Fibroblast of skin of back (primary cell): ENCODE measurements around the gene DND1.
"Not testable (repeated sequence)": the region's sequence is repeated elsewhere in the genome, so short reads cannot be mapped to it uniquely, and the experiment has no call there.

Experiments
- DNase-seq: peaks from one replicate; pipeline ENCODE4 v3.0.0-alpha.2; 2013

Gene DND1

GRCh38 chr5:140672455-140673186, 755 bp downstream of the DND1 start:
- DNase-seq, result peak; percentile 6

- no peak for DNase-seq
Observed at GRCh38 chr5:140671472-140672125, 1.8 kb downstream of the DND1 start.

GRCh38 chr5:140671035-140671434, 2.3 kb downstream of the DND1 start:
- not testable (repeated sequence) for DNase-seq

- DNase-seq, result peak; percentile 94
Observed at GRCh38 chr5:140664359-140665119, 8.8 kb downstream of the DND1 start, which contains the start of gene WDR55. Gene WDR55 (plus strand): TSS chr5:140664904. CDS start chr5:140664913, 9 bp downstream.

- no peak for DNase-seq
Observed at GRCh38 chr5:140664030-140664358, 9.4 kb downstream of the DND1 start.

GRCh38 chr5:140660371-140660770, 13.0 kb downstream of the DND1 start:
- not testable (repeated sequence) for DNase-seq

- no peak for DNase-seq
Observed at GRCh38 chr5:140658870-140659269, 14.5 kb downstream of the DND1 start.

GRCh38 chr5:140647042-140647419, 26.3 kb downstream of the DND1 start:
- DNase-seq, result no peak

- no peak for DNase-seq
Observed at GRCh38 chr5:140642718-140643117, 30.7 kb downstream of the DND1 start.

GRCh38 chr5:140641716-140642115, 31.7 kb downstream of the DND1 start:
- DNase-seq, result no peak

GRCh38 chr5:140639148-140639981, 34.0 kb downstream of the DND1 start, which contains the start of gene TMCO6:
Gene TMCO6 (plus strand): TSS chr5:140639451. CDS start chr5:140639528, 77 bp downstream.
- peak; percentile 94 for DNase-seq

- not testable (repeated sequence) for DNase-seq
Observed at GRCh38 chr5:140638898-140639147, 34.6 kb downstream of the DND1 start.

GRCh38 chr5:140637371-140638100, 35.8 kb downstream of the DND1 start:
- DNase-seq, result no peak

GRCh38 chr5:140635291-140636257, 37.8 kb downstream of the DND1 start:
- DNase-seq, result no peak

GRCh38 chr5:140634103-140634502, 39.3 kb downstream of the DND1 start:
- DNase-seq, result no peak

- DNase-seq, result no peak
Observed at GRCh38 chr5:140633501-140633900, 39.9 kb downstream of the DND1 start.

- peak; percentile 63 for DNase-seq
Observed at GRCh38 chr5:140633021-140633471, 40.3 kb downstream of the DND1 start, which contains the start of gene CD14. Gene CD14 (minus strand): TSS chr5:140633175. CDS start chr5:140633071, 104 bp downstream.

GRCh38 chr5:140632366-140633020, 40.9 kb downstream of the DND1 start:
- peak; percentile 33 for DNase-seq

- no peak for DNase-seq
Observed at GRCh38 chr5:140631831-140632365, 41.5 kb downstream of the DND1 start.

- no peak for DNase-seq
Observed at GRCh38 chr5:140631036-140631417, 42.3 kb downstream of the DND1 start.
